T-helper 2 cell (primary cell): ENCODE data around the gene CRADD.
"Not testable (repeated sequence)": the region's sequence is repeated elsewhere in the genome, so short reads cannot be mapped to it uniquely, and the experiment has no call there.

Experiments used
- DNase-seq, 5 experiments: peaks; one replicate each; pipeline versions ENCODE4 v3.0.0 to v3.0.0-alpha.2; 2012 to 2022

Gene CRADD

DNA sequence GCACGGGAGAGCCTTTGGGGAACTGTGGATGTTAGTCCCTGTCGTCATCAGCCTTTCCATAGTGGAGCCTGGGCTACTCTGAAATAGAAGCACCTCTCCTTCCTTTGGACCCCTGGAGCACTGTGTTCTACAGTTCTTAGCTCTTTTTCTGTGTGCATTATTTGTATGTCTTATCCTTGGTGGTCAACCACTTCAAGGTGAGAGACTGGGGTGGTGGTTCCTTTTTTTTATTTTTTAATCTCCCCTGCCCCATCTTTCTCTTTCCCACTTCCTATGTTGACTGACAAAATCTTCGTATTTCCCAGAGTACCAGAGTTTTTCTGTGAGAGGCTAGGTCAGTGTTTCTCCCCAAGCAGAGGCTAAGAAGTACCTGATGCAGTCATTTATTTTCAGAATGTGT is 111.7 kb downstream of the CRADD start:
- no peak for DNase-seq

DNA sequence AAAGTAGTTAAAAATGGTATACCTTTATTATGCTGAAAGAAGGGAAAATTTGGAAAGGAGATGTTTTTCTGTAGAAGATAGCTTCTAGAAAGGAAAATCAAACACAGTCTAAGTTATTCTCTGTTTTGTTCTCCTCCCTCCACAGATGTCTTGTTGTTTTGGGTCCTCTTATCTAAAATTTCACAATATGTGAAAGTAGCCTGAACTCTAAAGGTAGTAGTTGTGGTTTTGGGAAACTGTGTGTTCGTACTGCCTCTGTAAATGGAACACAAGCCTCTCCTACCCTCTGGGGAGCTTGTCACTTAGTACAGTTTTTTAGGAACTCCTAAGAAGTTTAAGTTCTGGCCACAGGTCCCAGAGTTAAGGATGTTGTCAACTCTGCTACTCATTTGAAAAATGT is 112.6 kb downstream of the CRADD start:
- no peak for DNase-seq

DNA sequence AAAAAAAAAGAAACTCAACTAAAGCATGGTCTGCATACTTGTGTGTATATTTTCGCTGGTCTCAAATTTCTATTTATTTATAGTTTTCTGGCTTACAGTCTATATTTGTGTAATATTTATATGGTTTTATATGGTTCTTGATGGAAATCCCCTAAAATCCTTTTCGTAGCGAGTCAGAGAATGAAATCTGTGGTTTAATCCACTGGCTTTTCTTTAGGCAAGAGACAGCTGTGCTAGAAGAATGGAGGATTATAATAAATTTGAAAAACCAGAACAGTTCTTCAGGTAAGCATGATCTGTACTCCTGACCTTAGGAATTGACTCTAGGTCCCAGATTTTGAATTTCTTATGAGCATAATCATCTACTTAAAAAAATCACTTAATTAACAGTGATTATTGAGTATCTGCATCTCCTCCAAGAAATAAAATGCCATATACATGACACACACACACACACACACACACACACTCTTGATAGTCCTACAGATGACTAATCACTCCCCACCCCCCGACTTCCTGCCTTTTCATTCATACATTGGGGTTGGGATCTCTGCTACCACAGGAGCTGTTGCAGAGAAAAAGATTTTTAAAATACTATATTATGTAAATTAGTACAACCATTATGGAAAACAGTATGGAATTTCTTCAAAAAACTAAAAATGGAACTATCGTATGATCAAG is 113.4 kb downstream of the CRADD start:
- peak in 1 of 5 experiments; percentile 56 for DNase-seq

DNA sequence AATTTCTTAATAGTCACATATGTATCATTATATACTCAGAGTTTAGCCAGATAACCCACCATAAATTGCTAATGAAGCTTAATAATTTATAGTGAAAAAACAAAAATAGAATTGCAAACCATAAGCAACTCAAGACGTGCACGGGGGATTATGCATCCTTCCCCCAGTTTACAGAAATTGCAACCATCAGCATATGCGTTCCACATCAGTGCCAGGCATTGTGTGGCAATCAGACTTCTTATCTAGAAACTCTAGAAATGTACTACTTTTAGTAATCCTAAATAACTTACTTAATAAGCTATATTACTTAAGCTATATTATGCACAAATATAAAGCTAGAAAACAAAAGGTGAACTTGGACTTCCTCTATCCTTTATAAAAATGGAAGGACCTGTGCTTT is 115.8 kb downstream of the CRADD start:
- no peak for DNase-seq

DNA sequence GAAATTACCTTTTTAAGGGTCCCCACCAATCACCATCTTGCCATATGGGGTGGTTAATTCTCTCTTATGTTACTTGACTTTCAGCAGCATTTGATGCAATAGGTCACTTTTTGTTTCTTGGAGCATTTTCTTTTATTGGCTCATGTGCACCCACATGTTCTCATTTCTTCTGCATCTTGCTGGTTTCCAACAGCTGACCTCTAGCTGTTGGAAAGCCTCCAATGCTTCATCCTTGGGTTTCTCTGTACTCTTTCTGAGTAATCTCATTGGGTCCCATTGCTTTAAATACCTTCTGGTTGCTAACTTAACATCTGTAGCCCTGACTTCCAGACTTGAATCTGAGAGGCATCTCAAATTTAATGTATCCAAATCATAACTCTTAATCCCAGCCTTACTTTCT is 116.8 kb downstream of the CRADD start:
- no peak for DNase-seq

DNA sequence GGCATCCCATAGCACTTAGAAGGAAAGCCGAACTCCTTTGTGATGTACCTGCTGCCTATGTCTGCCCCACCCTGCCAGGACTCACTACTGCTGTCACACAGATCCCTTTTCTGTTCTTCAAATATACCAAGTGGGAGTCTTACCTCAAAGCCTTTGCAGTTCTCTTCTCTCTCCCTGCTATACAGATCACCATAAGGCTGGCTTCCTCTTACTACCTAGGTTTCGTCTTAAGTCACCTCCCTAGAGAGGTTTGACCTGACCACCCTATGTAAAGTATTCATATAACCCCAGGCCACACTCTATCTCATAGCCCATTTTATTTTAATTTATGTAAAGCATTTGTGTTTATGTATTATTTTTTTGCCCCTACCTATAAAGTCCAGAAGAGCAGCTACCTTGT is 117.6 kb downstream of the CRADD start:
- no peak for DNase-seq

DNA sequence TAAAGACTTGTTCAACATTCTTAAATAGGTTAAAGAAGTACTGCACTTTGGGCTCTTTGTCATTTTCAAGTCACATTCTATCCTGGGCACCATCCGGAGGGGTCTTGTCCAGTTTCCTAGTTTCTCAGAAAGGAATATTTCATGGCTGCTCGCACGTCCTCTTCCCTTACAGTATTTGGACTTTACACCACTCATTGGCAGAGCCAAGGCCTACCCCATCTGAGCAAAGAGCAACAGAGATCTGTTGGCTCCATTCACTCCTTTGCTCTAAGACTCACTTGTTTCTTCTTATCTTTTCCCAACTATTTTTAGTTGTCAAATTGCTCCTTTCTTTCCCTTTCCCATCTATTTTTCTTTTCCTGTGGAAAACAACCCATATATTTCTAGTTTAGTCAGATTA is 118.2 kb downstream of the CRADD start:
- DNase-seq = no peak

DNA sequence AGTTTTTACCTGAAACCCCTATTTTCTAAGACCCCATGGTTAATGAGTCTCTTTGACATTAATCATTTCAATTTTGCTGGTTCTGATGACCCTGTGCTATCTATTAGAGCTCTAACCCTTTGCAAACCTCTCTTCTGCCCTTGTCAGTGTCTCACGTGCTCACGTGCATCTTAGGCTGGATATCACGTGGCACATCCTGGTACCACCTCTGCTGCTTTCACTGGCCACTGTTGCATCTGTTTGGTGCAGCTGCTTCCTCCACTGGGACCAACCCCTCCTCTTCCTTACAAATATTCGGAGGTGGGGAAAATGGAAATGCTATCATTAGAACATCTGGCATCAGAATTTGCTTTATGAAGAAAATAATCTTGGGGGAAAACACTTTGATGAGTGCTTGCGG is 119.6 kb downstream of the CRADD start:
- DNase-seq = no peak

DNA sequence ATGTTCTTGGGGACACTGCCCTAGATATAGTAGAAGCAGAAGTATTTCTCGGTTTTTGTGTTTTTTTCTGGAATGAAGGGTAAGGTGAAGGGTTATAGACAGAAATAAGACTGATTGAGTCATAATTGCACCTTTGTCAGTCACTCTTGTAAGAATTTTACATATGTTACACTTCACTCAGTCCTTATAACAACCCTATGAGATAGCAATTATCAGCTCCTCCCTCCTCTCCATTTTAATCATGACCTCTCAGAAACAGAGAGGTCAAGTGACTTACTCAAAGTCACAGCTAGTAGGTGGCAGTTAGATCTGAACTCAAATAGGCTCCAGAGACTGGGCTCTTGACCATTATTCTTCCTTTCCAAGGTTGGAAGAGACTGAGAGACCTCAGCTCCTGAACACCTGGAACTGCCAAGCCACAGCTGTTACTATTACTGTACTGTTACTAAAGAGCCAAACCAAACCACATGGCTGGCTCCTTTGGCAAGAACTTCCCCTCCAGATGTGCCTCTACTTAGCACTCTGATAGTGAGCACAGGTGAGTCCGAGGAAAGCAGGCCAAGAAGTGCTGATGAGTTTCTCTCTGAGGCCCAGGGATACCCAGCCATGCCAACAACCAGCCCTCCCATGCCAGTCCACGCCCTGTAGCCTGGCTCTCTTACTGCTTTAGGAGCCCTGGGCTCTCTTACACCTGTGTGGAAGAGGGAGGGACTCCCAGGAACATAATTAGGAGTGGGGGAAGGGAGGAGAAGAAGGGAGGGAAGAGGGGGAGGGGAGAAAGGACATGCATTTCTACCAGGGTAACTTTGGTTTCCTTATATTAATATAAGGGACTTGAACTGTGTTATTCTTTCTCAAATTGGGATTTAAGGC is 121.3 kb downstream of the CRADD start:
- DNase-seq = no peak

DNA sequence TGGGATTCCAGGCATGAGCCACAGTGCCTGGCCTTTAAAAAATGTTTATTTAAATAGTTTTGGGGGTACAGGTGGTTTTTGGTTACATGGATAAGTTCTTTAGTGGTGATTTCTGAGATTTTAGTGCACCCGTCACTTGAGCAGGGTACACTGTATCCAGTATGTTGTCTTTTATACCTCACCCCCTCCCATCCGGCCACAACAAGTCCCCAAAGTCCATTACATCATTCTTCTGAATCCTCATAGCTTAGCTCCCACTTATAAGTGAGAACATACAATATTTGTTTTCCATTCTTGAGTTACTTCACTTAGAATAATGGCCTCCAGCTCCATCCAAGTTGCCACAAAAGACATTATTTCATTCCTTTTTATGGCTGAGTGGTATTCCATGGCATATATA is 124.5 kb downstream of the CRADD start:
- DNase-seq = not testable (repeated sequence)

DNA sequence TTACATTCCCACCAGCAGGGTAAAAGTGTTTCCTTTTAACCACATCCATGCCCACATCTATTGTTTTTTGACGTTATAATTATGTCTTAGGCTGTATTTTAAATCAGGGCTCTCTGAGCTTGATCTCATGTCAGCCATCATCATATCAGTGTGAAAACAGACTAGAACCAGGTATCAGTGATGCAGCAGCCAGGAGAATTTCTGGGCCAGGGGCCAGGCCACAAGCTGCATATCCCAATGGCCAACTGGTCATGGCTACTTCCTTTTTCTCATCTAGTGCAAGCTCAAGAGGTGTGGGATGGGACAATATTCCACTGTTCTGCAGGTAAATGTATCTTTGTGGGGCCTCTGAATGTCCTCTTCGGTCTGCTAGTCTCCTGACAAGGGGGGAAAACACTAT is 125.1 kb downstream of the CRADD start:
- DNase-seq = no peak

DNA sequence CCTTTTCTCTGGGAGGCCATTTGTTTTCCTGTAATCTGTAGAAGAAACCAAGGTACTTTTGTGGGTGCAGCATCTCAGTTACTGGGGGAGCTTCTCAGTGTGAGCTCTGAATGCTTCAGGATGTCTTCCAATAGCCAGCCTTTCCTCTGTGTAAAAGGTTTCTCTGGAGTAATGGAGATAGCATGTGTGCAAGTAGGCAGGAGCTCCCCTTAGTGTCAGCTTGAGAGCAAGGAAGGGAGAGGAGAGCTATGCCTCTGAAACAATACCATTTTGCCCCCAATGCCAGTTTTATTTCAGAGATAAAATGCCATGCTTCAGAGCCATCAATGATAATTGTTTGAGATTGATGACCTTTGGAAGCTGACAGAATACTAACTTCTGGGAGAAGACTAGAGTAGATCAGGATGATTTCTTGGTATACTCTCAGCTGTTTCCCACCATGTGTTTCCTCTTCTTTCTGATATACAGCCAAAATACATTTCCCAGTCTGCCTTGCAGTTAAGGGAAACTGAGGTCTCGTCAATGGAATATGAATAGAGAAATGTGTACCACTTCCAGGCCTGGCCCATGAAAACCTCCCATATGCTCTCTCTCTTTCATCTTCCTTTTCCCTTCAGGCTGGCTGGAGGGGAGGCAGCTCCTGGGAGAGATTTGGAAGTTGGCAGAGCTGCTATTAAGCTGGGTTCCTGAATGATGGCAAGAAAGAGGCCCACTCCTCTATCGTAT is 125.7 kb downstream of the CRADD start:
- DNase-seq = no peak

DNA sequence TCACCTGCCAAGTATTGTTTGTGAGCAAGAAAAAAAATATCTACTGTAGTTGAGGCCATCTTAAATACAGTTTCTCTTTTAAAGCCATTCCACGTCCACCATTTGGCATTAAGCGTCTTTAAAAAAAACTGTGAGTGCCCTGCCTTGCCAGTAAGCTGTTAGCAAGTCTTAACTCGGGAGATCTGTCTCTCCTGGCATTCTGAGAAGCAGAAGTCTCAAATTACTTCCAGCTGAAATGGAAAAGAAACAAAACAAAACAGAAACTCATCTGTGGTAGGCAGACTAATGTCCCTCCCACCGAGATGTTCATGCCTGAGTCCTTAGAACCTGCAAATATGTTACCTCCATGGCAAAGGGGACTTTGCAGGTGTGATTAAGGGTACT is 126.2 kb downstream of the CRADD start:
- DNase-seq = no peak

DNA sequence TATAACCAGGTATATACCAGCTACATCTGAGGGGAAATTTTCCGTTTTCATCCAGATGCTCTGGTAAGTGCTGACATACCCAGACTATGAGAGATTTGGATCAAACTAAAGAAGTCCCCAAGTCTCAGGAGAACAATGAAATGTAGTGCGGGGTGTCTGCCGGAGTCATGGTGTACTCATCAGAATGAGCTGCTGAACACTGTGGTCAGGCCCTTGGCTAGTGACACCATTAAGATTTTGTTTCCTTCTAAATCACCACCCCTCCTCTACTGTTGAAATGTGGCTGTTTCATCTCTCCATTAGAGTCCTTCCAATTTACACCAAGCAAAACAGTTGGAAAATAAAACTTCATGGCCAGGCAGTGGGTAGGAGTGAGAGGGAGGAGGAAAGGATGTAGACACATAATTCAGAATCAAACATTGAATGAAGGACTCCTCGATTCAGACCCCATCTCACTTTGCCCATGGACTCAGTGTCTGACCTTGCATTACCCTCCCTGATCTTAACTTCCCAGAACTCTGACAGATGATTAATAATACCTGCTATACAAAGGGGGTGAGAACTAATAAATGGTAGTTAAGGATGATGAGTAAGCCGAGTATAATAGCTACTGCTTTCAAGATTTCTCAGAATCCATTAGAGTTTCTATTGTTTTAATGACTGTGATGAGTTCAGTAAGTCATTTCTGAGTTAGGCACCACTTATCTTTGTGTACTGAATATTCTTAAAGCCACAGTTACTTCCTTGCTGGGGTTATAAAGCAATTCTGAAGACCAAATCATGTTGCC is 127.4 kb downstream of the CRADD start:
- no peak for DNase-seq

DNA sequence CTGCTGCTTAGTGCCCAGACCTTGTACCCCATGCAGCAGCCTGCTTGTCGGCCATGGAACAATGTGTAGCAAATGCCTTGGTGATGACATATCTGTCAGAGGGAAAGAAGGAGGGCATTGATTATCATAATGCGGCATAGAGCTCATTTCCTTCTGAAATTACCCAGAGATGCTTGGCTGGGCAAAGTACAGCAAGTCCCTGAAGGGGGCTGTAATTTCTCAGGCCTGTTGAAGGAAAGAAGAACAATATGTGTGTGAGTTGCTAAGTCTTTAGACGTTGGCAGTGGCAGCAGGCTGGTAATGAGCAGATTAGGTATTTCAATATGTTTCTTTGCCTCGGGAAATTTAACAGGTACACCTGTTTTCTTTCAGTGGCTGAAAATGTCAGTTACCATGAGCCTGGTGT is 128.6 kb downstream of the CRADD start:
- DNase-seq = no peak

DNA sequence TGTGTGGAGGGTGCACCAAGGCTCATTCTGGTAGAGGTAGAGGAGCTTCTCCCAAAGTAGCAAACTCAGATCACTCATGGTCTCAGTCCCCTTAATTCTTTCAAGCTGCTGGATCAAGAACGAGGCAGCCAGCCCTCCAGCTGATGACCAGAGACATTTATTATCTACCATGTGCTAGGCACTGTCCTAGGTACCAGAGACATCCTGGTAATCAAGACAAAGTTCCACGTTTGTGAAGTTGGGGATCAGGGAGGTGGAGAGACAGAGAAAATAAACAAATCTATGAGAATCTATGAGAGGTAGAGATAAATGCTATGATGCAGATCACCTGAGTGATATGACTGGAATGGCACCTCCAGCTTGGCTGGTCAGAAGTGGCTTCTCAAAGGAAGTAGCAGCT is 130.2 kb downstream of the CRADD start:
- DNase-seq = no peak

DNA sequence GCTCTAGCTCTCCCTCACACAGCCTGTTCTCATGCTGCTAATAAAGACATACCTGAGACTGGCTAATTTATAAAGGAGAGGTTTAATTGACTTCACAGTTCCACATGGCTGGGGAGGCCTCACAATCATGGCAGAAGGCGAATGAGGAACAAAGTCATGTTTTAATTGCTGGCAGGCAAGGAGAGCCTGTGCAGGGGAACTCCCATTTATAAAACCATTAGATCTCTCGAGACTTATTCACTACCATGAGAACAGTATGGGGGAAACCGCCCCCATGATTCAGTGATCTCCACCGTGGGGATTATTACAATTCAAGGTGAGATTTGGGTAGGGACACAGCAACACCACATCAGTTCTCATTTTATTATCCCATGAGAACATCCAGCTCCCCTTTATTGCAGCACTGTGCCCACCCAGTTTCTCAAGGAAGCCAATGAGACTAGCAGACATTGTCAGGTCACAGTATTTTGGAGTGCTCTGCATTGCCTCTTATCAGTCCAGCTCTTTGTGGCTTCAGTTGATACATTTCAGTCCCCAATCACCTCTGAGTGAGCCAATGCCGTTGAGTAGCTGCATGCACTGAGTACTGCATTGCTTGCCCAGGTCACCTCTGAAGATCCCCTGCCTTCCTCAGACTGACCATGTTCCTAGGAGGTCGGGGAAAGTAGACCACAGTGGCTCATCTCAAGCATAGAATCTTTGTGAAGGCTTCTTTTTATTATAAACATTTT is 131.2 kb downstream of the CRADD start:
- DNase-seq = no peak

DNA sequence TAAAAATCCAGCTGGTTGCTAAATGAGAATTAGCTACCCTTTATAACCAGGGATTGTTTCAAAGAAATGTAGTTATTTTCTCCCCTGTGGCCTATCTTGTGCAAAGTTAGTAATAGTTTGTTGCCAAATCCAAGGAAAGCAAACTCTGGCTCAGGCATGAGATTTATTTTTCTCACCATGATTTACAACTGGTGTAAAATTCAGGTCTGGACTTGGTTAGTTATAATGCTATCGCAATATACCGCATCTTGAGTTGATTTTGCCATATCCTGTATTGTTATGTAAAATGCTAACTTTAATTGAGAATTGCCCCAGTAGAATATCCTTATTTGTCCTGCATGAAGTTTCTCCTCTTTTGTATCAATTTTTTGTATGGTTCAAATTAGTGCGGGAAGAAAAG is 135.5 kb downstream of the CRADD start:
- no peak for DNase-seq

DNA sequence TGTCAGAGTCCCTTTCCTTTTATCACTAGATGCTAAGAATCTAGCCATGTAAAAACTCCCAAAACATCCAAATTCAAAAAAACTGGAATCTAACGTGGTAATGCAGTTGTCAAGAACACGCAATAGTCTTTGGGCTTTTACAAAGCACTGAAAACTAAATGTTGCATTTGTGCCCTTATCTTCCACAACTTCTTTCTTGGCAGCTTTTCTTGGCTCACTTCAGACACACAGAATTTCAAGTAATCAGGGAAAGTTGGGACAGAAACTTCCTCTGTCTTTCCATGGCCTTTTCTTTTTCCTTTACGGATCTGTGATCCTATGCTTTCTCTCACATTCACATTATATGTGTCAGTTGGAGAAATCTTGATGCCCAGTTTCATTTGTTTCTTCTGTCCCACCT is 136.0 kb downstream of the CRADD start:
- DNase-seq = no peak

DNA sequence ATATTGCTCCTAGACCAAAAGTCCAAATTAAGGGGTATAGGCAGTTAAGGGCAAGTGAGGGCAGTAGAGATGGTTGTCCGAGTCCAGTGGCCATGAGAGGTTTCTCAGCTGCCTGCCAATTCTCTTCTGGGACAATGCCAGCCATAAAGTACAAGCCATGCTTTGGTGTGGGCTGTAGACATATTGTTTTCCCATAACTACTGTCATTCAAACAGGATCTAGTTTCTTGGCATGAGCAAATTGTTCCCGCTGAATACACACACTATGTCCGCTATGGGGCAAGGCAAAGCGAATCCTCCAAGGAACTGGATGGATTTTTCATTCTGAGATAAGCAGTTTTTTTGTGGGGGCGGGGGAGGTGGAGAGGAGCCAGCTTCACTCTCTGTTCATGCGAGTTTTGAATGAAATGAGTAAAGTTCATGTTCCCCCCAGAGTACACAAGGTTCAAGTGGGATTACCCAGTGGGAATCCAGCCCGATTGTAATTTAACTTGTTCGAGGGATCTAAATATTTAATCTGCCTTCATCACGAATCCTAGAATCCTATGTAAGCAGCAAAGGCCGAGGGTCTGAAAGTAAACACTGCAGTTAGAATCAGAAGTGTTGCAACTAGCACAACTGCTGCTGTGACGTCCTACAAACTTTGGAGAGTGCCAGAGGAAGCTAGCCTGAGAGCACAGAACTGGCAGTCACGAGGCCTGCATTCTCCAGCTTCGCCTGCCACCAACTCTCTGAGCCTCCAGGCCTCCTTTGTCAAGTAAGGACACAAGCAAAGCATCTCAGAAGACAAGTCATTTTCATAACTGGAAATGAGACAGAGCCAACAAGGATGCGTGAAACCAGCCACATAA is 137.0 kb downstream of the CRADD start:
- no peak for DNase-seq

DNA sequence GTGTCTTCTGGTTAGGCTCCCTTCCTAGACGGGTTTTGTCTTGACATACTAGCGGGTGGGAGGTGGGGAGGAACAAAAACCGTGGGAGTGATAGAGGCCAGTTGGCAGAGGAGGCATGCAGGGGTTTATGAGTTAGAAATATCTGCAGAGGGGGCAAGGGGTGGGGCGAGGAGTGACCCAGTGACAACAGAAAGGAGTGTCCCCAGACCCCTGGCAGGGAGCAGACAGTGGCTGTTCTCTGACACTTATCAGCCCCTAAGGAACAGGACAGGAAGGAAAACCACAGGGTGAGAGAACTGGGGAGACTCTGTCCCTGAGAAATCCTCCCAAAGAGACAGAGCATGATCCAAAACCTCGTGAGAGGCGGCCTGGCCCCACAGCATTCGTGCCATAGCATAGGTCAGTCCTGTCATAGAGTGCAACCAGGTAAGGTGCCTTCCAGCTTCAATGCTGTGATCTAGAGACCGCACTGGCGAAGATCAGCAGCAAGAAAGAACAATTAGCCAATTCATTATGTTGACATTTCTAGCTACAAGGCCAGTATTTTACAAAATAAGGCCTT is 141.4 kb downstream of the CRADD start:
- DNase-seq = no peak
